CD4-positive, alpha-beta T cell treated with Interleukin-2 at 100 ng/mL for 4 hours (primary cell): ENCODE results near the gene GCSAM.

Experiments used
- DNase-seq: peaks from one replicate; pipeline ENCODE4 v3.0.0-alpha.2; 2020; ENCODE audit warnings: low spot score

GCSAM gene

GRCh38 chr3:112072387-112073060 lies 60.5 kb downstream of the GCSAM start:
- DNase-seq: peak; percentile 75
